Subcutaneous adipose tissue (tissue), 4 donors: ENCODE measurements around the gene HDAC10. TPM values are rescaled to one million over a fixed set of nuclear protein-coding genes. Genes with fewer than 3 reads are reported as not detected.

Source experiments
- CTCF ChIP-seq: fragments of 450-650 bp; IDR thresholded peaks from one replicate; pipeline ENCODE4 v1.5.1; 2016; ENCODE audit warnings: low read depth, mild to moderate bottlenecking, control low read depth, antibody characterized with exemption, moderate library complexity
- total RNA-seq, 4 donors: library from RNA; depleted of rRNA; stranded (reverse); fragments of >200 nt; gene quantifications; one replicate each; pipeline ENCODE4 v1.1.0, GENCODE V29; 2016

Gene HDAC10
- total RNA-seq, 4 donors from 2014 or later, result 10.4 to 55.0 (median 22.7) TPM

GRCh38 chr22:50197000-50197800 is 53.9 kb downstream of the HDAC10 start:
- TF ChIP-seq CTCF, result no peak

DNA sequence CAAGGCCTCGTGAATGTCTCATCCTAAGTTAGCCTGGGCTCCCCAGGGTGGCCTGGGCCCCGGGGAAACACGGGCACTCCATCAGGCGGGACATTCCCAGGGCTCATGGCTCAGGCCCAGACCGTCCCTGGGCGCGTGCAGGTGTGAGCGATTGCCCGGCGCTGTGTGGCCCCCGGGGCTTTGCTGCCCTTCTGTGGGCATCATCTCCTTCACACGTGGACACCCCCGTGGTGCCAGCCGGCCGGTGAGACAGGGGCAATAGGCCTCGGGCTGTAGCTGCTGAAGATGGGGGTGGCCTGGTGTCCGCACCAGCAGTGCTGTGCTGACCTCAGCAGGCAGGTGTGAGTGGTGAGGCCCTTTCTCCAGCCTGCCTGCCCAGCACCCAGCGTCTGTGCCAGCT is 54.8 kb downstream of the HDAC10 start:
- TF ChIP-seq CTCF, result no peak

Other genes with a start within 250 kb of the HDAC10 start
- gene IL17REL, start 238.5 kb downstream of the HDAC10 start, total RNA-seq, result not detected
- not detected for gene TTLL8, start 193.0 kb downstream of the HDAC10 start, total RNA-seq
- gene MLC1, start 165.8 kb downstream of the HDAC10 start, total RNA-seq, result 1 to 10 TPM in 1 of 4 donors, under 1 TPM in 1, not detected in 2; 0.22 to 1.1 TPM
- gene MOV10L1, start 161.3 kb downstream of the HDAC10 start, total RNA-seq, result 1 to 10 TPM in 2 of 4 donors, under 1 TPM in 1, not detected in 1; 0.17 to 1.3 (median 1.1) TPM
- gene PANX2, start 80.5 kb downstream of the HDAC10 start, total RNA-seq, result under 1 TPM in 1 of 4 donors, not detected in 3; 0.44 TPM
- 10 to 100 TPM; 10.8 to 30.5 (median 17.8) TPM for gene TRABD, start 65.4 kb downstream of the HDAC10 start, total RNA-seq
- 10 to 100 TPM; 13.2 to 36.5 (median 18.9) TPM for gene SELENOO, start 50.3 kb downstream of the HDAC10 start, total RNA-seq
- gene TUBGCP6, start 6.2 kb downstream of the HDAC10 start, total RNA-seq, result 10 to 100 TPM; 21.1 to 60.3 (median 25.6) TPM
- gene MAPK12, start 10.4 kb upstream of the HDAC10 start, total RNA-seq, result 10 to 100 TPM in 1 of 4 donors, 1 to 10 TPM in 3; 3.6 to 17.7 (median 5.4) TPM
- gene MAPK11, start 19.1 kb upstream of the HDAC10 start, total RNA-seq, result 10 to 100 TPM in 2 of 4 donors, 1 to 10 TPM in 2; 6.2 to 53.5 (median 13.1) TPM
- gene PLXNB2, start 56.4 kb upstream of the HDAC10 start, total RNA-seq, result 100 to 1,000 TPM in 2 of 4 donors, 10 to 100 TPM in 2; 59.2 to 128 (median 97.0) TPM
- gene DENND6B, start 75.7 kb upstream of the HDAC10 start, total RNA-seq, result 1 to 10 TPM; 1.5 to 4.0 (median 1.9) TPM
- gene PPP6R2, start 92.1 kb upstream of the HDAC10 start, total RNA-seq, result 10 to 100 TPM; 23.8 to 86.3 (median 37.0) TPM
- gene SBF1, start 223.8 kb upstream of the HDAC10 start, total RNA-seq, result 10 to 100 TPM; 19.9 to 66.1 (median 26.7) TPM
- not detected for gene ADM2, start 230.3 kb upstream of the HDAC10 start, total RNA-seq
- not detected for gene MIOX, start 235.6 kb upstream of the HDAC10 start, total RNA-seq